HG03521 (cell line): Measurements from ENCODE around the gene CCNYL1.
"Not testable (repeated sequence)": the region's sequence is repeated elsewhere in the genome, so short reads cannot be mapped to it uniquely, and the experiment has no call there.

Source experiments
- ATAC-seq: cut with Tn5 transposase; IDR thresholded peaks from one replicate; pipeline ENCODE4 v1.9.1; 2021; ENCODE audit warnings: mild to moderate bottlenecking, moderate library complexity; ENCODE audit not compliant: unreplicated experiment

The CCNYL1 gene

GRCh38 chr2:207696911-207697310 is 14.5 kb upstream of the CCNYL1 start:
- not testable (repeated sequence) for ATAC-seq

GRCh38 chr2:207697411-207697810 is 14.0 kb upstream of the CCNYL1 start:
- ATAC-seq: no peak

- ATAC-seq: no peak
Measured at GRCh38 chr2:207698301-207698700, 13.1 kb upstream of the CCNYL1 start.

GRCh38 chr2:207704078-207704477 is 7.4 kb upstream of the CCNYL1 start:
- no peak for ATAC-seq

GRCh38 chr2:207704671-207705070 is 6.8 kb upstream of the CCNYL1 start:
- ATAC-seq: no peak

- no peak for ATAC-seq
Measured at GRCh38 chr2:207706936-207707860, 4.2 kb upstream of the CCNYL1 start.

GRCh38 chr2:207711750-207712530 is 500 bp downstream of the CCNYL1 start:
- peak; percentile 19 for ATAC-seq

- ATAC-seq: no peak
Measured at GRCh38 chr2:207716056-207716455, 4.6 kb downstream of the CCNYL1 start.

- no peak for ATAC-seq
Measured at GRCh38 chr2:207718521-207718920, 7.1 kb downstream of the CCNYL1 start.

- ATAC-seq: no peak
Measured at GRCh38 chr2:207719008-207719407, 7.6 kb downstream of the CCNYL1 start.

GRCh38 chr2:207719655-207720054 is 8.2 kb downstream of the CCNYL1 start:
- ATAC-seq: not testable (repeated sequence)

- no peak for ATAC-seq
Measured at GRCh38 chr2:207720517-207721187, 9.2 kb downstream of the CCNYL1 start.

- ATAC-seq: no peak
Measured at GRCh38 chr2:207722773-207723424, 11.5 kb downstream of the CCNYL1 start.

GRCh38 chr2:207723425-207723787 is 12.0 kb downstream of the CCNYL1 start:
- not testable (repeated sequence) for ATAC-seq

GRCh38 chr2:207724113-207724512 is 12.7 kb downstream of the CCNYL1 start:
- no peak for ATAC-seq

- ATAC-seq: no peak
Measured at GRCh38 chr2:207725873-207726578, 14.6 kb downstream of the CCNYL1 start.

- no peak for ATAC-seq
Measured at GRCh38 chr2:207727261-207727660, 15.8 kb downstream of the CCNYL1 start.

- no peak for ATAC-seq
Measured at GRCh38 chr2:207729465-207729998, 18.1 kb downstream of the CCNYL1 start.

GRCh38 chr2:207731138-207731537 is 19.7 kb downstream of the CCNYL1 start:
- ATAC-seq: no peak
